GM18511 (cell line): Measurements from ENCODE around the gene NFIC.
"Not testable (repeated sequence)": the region's sequence is repeated elsewhere in the genome, so short reads cannot be mapped to it uniquely, and the experiment has no call there.

ENCODE experiments used
- ATAC-seq: cut with Tn5 transposase; IDR thresholded peaks from one replicate; pipeline ENCODE4 v1.9.1; 2021; ENCODE audit warnings: mild to moderate bottlenecking, moderate library complexity; ENCODE audit not compliant: unreplicated experiment

The NFIC gene

GRCh38 chr19:3365836-3366752 lies at the start of gene NFIC:
Gene NFIC, plus strand, starts transcription at chr19:3366583. Its CDS starts 54 bp downstream, at chr19:3366637.
- ATAC-seq: no peak

- ATAC-seq: no peak
Measured at GRCh38 chr19:3316659-3317207, 49.6 kb upstream of the NFIC start.

GRCh38 chr19:3319643-3320353 lies 46.6 kb upstream of the NFIC start:
- ATAC-seq: no peak

GRCh38 chr19:3320354-3320670 lies 46.1 kb upstream of the NFIC start:
- ATAC-seq: no peak

- no peak for ATAC-seq
Measured at GRCh38 chr19:3320853-3321252, 45.5 kb upstream of the NFIC start.

- ATAC-seq: no peak
Measured at GRCh38 chr19:3321696-3322095, 44.7 kb upstream of the NFIC start.

GRCh38 chr19:3322199-3322978 lies 44.0 kb upstream of the NFIC start:
- ATAC-seq: no peak

GRCh38 chr19:3323026-3323425 lies 43.4 kb upstream of the NFIC start:
- no peak for ATAC-seq

- no peak for ATAC-seq
Measured at GRCh38 chr19:3323658-3324057, 42.7 kb upstream of the NFIC start.

GRCh38 chr19:3324405-3324856 lies 42.0 kb upstream of the NFIC start:
- no peak for ATAC-seq

- no peak for ATAC-seq
Measured at GRCh38 chr19:3325451-3325850, 40.9 kb upstream of the NFIC start.

GRCh38 chr19:3328743-3329142 lies 37.6 kb upstream of the NFIC start:
- no peak for ATAC-seq

- no peak for ATAC-seq
Measured at GRCh38 chr19:3330047-3330446, 36.3 kb upstream of the NFIC start.

- not testable (repeated sequence) for ATAC-seq
Measured at GRCh38 chr19:3332232-3332631, 34.2 kb upstream of the NFIC start.

- ATAC-seq: no peak
Measured at GRCh38 chr19:3333020-3333583, 33.3 kb upstream of the NFIC start.

- no peak for ATAC-seq
Measured at GRCh38 chr19:3333662-3334061, 32.7 kb upstream of the NFIC start.

- ATAC-seq: not testable (repeated sequence)
Measured at GRCh38 chr19:3334749-3335430, 31.5 kb upstream of the NFIC start.

- no peak for ATAC-seq
Measured at GRCh38 chr19:3335431-3336350, 30.7 kb upstream of the NFIC start.

GRCh38 chr19:3336351-3336679 lies 30.1 kb upstream of the NFIC start:
- ATAC-seq: no peak
